ENCODE results near the gene RELN. TPM values are rescaled to one million over a fixed set of nuclear protein-coding genes. Genes with fewer than 3 reads are reported as not detected.

The RELN gene
- total RNA-seq, 1 experiment from 2014 or later, result 0.24 TPM

DNA sequence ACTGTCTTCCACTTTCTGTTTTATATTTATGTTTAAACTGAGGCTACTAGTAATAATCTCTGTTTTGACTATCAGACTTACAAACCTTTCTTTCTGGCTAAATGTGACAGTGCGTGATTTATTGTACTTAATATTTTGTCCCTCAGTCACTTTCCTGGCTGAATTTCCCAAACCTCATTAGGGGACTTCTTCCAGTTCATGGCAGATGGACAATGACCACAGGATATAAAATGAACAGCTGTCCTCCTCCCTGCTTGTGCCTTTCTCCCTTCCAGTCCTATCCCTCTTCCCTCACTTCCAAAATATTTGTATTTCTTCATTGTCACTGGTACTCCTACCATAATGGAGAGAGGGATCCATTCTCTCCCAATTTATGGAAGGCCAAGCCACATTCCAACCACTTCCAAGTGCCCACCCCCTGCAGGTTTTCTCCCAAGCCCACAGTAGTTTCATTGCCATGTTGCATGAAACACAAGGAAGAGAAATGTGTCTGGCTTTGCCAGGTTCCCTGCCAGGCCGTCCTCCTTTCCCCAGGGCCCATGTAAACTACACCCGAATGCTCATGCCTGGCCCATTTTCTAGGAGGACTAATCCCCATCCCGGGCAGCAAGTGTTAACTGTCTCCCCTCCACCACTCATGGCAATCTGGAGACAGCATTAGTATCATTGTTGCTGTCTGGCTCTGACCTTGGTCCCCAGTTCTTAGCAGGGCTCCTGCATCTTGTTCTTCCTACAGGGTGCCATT lies 273.9 kb downstream of the RELN start:
- Histone ChIP-seq H3K27me3 (ENCODE audit: control insufficient read depth, insufficient read depth, low read length) (no peaks in the 10 kb centered on the region), H3K36me3 (replicated peaks; ENCODE audit: control insufficient read depth, insufficient read depth, low read length) (no peaks in the 10 kb centered on the region), H3K4me3 (ENCODE audit: insufficient read depth, low read depth, low read length) (no peak overlapping the region)
- no peak for DNase-seq

DNA sequence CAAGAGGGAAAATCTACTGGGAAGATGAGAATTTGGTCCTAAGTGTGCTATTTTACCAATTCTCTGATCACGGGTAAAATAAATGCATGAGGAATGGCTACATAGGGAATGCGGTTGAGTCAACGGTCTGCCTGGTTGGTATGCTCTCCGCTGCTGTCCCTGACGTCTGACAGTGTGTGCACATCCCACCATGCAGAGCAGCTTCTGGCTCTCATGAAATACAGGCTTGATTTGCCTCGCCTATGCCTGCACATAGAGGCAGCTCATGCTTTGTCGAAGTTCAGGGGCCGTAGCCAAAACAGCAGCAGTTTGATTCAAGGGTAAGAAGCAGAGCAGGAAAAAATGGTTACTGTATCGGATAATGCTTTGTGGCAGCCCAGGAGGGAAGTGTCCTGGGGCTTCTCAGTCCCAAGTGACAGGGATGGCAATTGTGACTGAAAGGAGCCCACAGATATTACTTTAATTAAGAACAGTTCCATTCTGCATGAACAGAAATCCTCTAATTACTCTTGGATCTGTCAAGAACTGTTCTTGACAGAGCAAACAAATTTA lies 275.0 kb downstream of the RELN start:
- Histone ChIP-seq H3K4me3 (ENCODE audit: insufficient read depth, low read depth, low read length) (no peak overlapping the region), H3K27me3 (ENCODE audit: control insufficient read depth, insufficient read depth, low read length) (no peaks in the 10 kb centered on the region), H3K36me3 (replicated peaks; ENCODE audit: control insufficient read depth, insufficient read depth, low read length) (no peaks in the 10 kb centered on the region)
- no peak for DNase-seq

DNA sequence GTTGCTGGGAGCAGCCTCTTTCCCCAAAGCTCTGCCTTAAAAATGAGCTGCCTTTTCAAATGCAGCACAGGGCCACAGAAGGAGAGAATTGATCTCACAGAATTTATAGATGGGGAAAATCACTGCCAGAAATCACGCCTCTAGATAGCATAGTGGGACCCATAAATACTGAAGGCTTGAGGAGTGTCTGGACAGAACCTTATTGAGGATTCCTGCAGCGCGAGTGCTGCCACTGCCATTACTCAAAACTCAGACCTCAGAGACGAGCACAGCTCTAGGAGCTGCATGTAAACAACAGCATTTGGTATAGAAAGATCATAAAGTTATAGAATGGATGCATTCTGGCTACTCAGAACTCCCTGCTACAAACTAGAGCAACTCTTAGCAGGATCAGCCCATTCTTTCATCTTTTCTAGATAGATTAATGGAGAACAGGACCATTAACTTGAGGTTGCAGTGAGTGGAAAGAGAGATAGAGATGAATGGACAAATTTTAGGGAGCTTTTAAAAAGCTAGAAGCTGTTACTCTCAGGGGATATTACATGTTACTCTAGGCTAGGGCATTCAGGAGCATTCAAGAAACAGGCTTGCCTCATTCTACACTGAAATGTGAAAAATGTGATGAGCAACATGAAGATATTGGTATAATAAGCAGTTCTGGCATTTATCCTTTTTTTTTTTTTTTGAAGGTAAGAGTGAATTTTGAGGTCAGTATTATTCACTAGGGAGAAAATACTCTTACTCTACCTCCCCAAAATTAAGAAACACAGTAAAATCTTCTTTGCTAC lies 276.3 kb downstream of the RELN start:
- Histone ChIP-seq H3K27me3 (ENCODE audit: control insufficient read depth, insufficient read depth, low read length) (no peaks in the 10 kb centered on the region), H3K36me3 (replicated peaks; ENCODE audit: control insufficient read depth, insufficient read depth, low read length) (no peaks in the 10 kb centered on the region), H3K4me3 (ENCODE audit: insufficient read depth, low read depth, low read length) (no peak overlapping the region)
- DNase-seq, result no peak

DNA sequence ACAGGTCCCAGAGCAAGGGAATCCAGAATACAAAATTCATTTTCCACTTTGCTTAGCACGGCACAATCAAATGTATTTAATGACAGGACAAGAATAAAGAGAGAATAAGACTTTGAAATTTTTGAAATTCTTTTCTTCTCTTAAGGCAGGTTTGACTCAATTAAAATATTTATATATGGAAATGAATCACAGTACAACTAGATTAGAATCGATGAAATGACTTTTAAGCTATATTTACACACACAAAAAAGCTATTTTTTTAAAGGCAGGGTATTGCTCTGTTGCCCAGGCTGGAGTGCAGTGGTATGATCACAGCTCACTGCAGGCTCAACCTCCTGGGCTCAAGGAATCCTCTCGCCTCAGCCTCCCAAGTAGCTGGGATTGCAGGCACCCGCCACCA lies 278.0 kb downstream of the RELN start:
- Histone ChIP-seq H3K27me3 (ENCODE audit: control insufficient read depth, insufficient read depth, low read length) (no peaks in the 10 kb centered on the region), H3K36me3 (replicated peaks; ENCODE audit: control insufficient read depth, insufficient read depth, low read length) (no peaks in the 10 kb centered on the region), H3K4me3 (ENCODE audit: insufficient read depth, low read depth, low read length) (no peak overlapping the region)
- DNase-seq, result no peak

DNA sequence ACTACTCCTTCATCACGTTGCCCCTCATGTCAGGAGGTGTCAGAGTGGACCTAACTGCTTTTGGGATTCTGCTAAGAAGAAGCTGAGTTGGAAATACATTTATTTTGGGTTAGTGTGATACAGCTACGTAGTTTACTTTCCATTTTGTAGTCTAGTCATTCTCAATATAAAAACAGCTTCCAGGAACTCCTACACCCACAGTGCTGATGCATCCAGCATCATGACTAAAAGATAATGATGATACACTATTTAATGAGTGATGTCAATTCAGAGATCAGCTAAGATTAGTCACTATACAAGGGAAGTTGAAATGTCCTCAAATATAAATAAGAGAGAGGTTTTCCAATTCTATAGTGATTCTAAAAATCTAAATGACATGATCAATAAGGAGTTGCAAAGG lies 279.2 kb downstream of the RELN start:
- H3K27me3 ChIP-seq (ENCODE audit: control insufficient read depth, insufficient read depth, low read length), result no peaks in the 10 kb centered on the region
- no peaks in the 10 kb centered on the region for H3K36me3 ChIP-seq (replicated peaks; ENCODE audit: control insufficient read depth, insufficient read depth, low read length)
- no peak for DNase-seq

DNA sequence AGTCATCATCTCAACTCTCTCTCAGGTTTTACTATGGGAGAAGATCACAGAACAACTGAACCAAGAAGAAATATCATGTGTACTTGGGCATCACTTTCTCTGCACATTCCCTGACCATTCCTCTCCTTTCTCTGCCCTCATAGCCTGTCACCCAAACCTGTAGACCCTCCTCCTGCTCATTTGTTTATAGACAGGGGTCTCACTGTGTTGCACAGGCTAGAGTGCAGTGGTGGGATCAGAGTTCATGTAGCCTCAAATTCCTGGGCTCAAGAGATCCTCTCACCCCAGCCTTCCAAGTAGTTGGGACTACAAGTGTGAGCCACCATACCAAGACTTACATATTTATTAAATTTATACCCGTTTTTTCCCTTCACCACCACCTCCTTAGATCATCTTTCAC lies 282.7 kb downstream of the RELN start:
- Histone ChIP-seq H3K36me3 (replicated peaks; ENCODE audit: control insufficient read depth, insufficient read depth, low read length) (no peaks in the 10 kb centered on the region), H3K4me3 (ENCODE audit: insufficient read depth, low read depth, low read length) (no peak overlapping the region), H3K27me3 (ENCODE audit: control insufficient read depth, insufficient read depth, low read length) (no peaks in the 10 kb centered on the region)
- no peak for DNase-seq

More for the DNA sequence above, 279.2 kb downstream of the RELN start:
- H3K4me3 ChIP-seq (ENCODE audit: insufficient read depth, low read depth, low read length), result no peak overlapping the region

DNA sequence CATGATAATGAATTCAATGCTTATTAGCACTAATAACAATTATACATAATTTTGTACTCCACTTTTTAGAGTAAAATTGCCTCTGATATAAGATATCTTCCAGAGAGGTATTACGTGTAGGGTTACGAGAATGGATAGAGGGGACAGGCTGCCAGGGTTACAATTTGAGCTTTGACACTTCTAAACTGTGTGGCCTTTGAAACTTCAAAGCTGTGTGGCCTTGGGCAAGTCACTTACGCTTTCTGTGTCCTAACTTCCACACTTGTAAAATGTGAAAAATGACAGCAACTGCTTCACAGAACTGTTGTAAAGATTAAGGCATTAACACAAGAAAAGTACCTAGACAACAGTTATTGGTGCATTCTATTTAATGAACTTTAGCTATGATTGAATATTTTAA lies 283.9 kb downstream of the RELN start:
- DNase-seq, result no peak
- no peaks in the 10 kb centered on the region for H3K27me3 ChIP-seq (ENCODE audit: control insufficient read depth, insufficient read depth, low read length)
- H3K4me3 ChIP-seq (ENCODE audit: insufficient read depth, low read depth, low read length), result no peak overlapping the region
- no peaks in the 10 kb centered on the region for H3K36me3 ChIP-seq (replicated peaks; ENCODE audit: control insufficient read depth, insufficient read depth, low read length)

DNA sequence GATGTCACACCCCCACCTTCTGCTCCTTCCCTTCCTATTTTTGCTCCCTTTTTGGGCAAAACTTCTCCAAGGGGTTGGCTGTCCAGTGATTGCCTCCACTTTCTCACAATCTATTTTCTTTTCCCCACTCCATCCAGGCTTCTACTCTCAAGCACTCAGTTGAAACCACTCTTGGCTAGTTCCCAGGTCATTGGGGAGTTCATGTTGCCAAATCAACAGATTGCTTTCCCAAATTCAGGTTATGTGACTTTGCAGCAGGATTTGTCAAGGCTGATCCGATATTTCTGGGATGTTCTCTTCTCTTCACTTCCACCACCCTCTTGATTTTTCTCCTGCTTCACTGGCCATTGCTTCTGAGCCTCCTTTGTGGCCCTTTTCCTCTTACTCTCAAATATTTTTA lies 284.8 kb downstream of the RELN start:
- H3K36me3 ChIP-seq (replicated peaks; ENCODE audit: control insufficient read depth, insufficient read depth, low read length), result no peaks in the 10 kb centered on the region
- no peaks in the 10 kb centered on the region for H3K27me3 ChIP-seq (ENCODE audit: control insufficient read depth, insufficient read depth, low read length)
- H3K4me3 ChIP-seq (ENCODE audit: insufficient read depth, low read depth, low read length), result no peak overlapping the region
- DNase-seq, result no peak

DNA sequence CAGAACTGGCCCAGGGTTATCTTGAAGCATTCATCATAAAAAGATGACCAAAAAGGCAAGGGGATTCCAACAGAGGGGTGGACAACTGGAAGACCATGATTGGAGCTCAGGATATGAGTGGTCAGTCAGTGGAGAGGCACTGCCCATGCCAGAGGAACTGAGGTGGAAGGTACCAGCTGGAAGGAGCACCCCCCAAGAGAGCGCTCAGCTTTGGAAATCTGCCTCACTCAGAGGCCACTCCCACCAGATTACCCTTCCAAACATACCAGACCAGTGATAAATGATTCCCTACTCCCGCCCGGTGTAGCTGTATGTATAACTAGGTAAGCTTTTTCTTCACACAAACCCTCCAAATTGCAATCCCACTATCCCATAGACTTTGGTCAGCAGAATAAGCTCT lies 286.5 kb downstream of the RELN start:
- no peaks in the 10 kb centered on the region for H3K36me3 ChIP-seq (replicated peaks; ENCODE audit: control insufficient read depth, insufficient read depth, low read length)
- no peaks in the 10 kb centered on the region for H3K27me3 ChIP-seq (ENCODE audit: control insufficient read depth, insufficient read depth, low read length)
- no peak overlapping the region for H3K4me3 ChIP-seq (ENCODE audit: insufficient read depth, low read depth, low read length)
- DNase-seq, result no peak

DNA sequence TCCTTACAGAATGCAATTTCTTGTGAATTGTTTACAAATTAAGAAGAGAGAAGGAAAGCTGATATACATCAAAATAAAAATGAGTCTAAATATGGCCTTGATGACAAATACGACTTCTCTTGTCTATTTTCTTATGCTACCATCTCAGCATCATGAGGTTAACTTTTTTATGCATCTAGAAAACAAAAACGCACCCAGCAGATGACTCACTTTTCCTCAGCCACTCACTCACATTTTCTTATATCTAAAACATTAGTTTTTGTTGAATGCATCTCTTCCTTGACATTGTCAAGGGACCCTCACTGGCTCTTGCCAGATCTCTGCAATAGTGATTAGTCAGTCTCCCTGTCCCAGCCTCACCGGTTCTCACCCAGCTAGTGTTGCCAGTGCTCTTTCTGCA lies 287.0 kb downstream of the RELN start:
- Histone ChIP-seq H3K36me3 (replicated peaks; ENCODE audit: control insufficient read depth, insufficient read depth, low read length) (no peaks in the 10 kb centered on the region), H3K4me3 (ENCODE audit: insufficient read depth, low read depth, low read length) (no peak overlapping the region), H3K27me3 (ENCODE audit: control insufficient read depth, insufficient read depth, low read length) (no peaks in the 10 kb centered on the region)
- no peak for DNase-seq

DNA sequence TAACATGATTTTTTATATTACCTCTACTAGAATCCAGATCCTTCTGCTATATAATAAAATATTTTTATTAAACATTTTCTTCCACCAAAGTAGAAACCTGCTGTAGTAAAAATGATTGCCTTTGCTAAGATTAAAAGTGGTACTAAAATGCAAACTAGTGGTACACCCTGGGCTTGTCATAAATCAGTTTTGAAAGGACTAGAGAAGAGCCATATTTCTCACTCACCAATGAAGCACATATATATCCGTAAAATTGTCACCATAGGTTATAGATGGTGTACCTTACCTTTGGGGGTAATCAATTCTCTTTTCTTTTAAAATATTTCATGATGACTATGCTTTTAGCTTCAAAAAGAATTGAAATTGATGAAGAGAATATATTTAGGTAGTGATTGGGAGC lies 290.4 kb downstream of the RELN start:
- no peaks in the 10 kb centered on the region for H3K27me3 ChIP-seq (ENCODE audit: control insufficient read depth, insufficient read depth, low read length)
- H3K36me3 ChIP-seq (replicated peaks; ENCODE audit: control insufficient read depth, insufficient read depth, low read length), result no peaks in the 10 kb centered on the region
- DNase-seq, result no peak
- no peak overlapping the region for H3K4me3 ChIP-seq (ENCODE audit: insufficient read depth, low read depth, low read length)

DNA sequence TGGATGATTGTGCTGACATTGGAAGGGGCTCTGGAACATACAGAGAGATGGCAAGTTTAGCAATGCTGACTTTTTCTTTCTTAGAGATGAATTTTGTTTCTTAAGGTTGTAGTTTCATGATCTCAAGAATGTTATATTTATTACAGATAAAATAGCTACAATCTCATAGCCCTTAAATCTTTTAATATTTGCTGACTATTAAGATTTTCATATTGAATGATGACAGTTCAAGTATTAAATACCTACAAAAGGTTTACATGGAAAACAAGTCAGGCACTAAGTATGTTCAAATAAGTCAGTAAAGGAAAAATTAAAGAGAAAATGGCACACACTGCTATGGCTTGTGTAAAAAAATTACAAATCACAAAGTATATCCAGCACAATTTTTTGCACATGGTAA lies 291.4 kb downstream of the RELN start:
- Histone ChIP-seq H3K27me3 (ENCODE audit: control insufficient read depth, insufficient read depth, low read length) (no peaks in the 10 kb centered on the region), H3K4me3 (ENCODE audit: insufficient read depth, low read depth, low read length) (no peak overlapping the region), H3K36me3 (replicated peaks; ENCODE audit: control insufficient read depth, insufficient read depth, low read length) (no peaks in the 10 kb centered on the region)
- no peak for DNase-seq

DNA sequence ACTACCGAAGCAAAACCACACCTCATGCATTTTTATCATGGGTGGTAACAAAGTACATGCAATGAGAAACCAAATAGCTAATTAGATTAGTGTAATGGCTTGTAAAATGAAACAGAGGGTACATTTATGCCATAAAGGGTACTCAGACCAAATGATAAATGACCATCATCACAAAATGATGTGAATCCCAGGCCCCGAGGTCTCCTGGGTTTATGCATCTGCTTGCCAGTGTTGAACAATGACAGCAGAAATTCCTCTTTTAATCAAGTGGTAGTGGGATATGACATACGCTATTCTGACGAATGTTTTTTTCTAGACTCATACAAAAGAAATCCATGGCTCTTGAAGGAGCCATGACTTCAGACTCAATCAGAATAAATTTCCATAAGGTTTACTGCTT lies 293.9 kb downstream of the RELN start:
- DNase-seq, result no peak
- no peaks in the 10 kb centered on the region for H3K36me3 ChIP-seq (replicated peaks; ENCODE audit: control insufficient read depth, insufficient read depth, low read length)
- no peak overlapping the region for H3K4me3 ChIP-seq (ENCODE audit: insufficient read depth, low read depth, low read length)
- H3K27me3 ChIP-seq (ENCODE audit: control insufficient read depth, insufficient read depth, low read length), result no peaks in the 10 kb centered on the region

DNA sequence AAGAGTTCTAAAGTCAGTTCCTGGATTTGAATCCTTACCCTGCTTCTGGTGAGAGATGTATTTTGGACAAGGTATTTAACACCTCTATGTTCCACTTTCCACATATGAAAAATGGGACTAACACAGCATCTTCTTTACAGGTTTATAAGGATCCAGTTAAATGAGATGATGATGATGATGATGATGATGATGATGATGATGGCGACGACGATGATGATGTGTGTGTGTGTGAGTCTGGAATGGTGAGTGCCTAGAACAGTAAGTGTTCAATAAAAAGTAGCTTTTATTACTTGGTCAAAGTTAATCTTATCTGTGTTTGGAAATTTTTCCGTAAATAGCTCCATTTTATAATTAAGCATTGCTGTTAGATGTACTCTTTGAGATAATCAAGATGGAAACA lies 295.2 kb downstream of the RELN start:
- no peak overlapping the region for H3K4me3 ChIP-seq (ENCODE audit: insufficient read depth, low read depth, low read length)

DNA sequence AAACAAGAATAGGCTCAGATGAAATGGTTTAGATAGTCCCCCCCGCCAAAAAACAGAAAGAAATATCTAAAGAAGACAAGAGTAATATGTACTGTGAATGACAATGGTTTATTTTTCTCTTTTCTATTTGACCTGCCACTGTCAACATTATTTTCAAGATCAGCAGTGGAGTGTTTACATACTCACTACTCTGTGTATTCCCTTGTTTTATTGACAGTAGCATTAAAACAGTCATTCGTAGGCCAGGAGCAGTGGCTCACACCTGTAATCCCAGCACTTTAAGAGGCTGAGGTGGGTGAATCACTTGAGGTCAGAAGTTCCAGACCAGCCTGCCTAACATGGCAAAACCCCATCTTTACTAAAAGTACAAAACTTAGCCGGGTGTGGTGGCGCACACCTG lies 298.2 kb downstream of the RELN start:
- Histone ChIP-seq H3K4me3 (ENCODE audit: insufficient read depth, low read depth, low read length) (no peak overlapping the region), H3K27me3 (ENCODE audit: control insufficient read depth, insufficient read depth, low read length) (no peaks in the 10 kb centered on the region), H3K36me3 (replicated peaks; ENCODE audit: control insufficient read depth, insufficient read depth, low read length) (no peaks in the 10 kb centered on the region)
- no peak for DNase-seq

More for the DNA sequence above, 295.2 kb downstream of the RELN start:
- Histone ChIP-seq H3K27me3 (ENCODE audit: control insufficient read depth, insufficient read depth, low read length) (no peaks in the 10 kb centered on the region), H3K36me3 (replicated peaks; ENCODE audit: control insufficient read depth, insufficient read depth, low read length) (no peaks in the 10 kb centered on the region)
- no peak for DNase-seq
